ENCODE measurements around the gene ABCC1.

DNA sequence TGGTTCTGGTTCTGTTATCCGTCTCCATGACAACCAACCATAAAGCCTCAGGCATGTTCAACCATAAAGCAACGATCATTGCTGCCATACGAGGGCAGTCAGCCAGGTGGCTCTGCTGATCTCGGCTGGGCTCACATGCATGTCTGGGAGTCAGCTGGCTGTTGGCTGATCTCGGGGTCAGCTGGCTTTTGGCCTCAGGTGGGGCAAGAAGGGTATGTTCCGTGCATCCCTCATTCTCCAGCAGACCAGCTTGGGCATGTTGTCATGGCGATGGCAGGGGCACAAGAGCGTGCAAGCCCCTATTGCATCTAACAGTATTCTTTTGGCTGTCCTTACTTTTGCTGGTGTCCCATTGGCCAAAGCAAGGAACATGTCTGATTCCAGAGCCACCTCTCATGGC is 187.7 kb downstream of the ABCC1 start:
- TF ChIP-seq, protein P1, sequence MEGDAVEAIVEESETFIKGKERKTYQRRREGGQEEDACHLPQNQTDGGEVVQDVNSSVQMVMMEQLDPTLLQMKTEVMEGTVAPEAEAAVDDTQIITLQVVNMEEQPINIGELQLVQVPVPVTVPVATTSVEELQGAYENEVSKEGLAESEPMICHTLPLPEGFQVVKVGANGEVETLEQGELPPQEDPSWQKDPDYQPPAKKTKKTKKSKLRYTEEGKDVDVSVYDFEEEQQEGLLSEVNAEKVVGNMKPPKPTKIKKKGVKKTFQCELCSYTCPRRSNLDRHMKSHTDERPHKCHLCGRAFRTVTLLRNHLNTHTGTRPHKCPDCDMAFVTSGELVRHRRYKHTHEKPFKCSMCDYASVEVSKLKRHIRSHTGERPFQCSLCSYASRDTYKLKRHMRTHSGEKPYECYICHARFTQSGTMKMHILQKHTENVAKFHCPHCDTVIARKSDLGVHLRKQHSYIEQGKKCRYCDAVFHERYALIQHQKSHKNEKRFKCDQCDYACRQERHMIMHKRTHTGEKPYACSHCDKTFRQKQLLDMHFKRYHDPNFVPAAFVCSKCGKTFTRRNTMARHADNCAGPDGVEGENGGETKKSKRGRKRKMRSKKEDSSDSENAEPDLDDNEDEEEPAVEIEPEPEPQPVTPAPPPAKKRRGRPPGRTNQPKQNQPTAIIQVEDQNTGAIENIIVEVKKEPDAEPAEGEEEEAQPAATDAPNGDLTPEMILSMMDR (IDR thresholded peaks at IDR 0.05) = no peak
- TF ChIP-seq ZFX (IDR thresholded peaks at IDR 0.05; ENCODE audit: borderline replicate concordance) = no peak

All from 22Rv1 (cell line).